GM21723 (cell line): Measurements from ENCODE around the gene CDR2.

Experiments used
- ATAC-seq: cut with Tn5 transposase; IDR thresholded peaks from one replicate; pipeline ENCODE4 v1.9.1; 2021; ENCODE audit warnings: mild to moderate bottlenecking, moderate library complexity; ENCODE audit not compliant: unreplicated experiment

The CDR2 gene

DNA sequence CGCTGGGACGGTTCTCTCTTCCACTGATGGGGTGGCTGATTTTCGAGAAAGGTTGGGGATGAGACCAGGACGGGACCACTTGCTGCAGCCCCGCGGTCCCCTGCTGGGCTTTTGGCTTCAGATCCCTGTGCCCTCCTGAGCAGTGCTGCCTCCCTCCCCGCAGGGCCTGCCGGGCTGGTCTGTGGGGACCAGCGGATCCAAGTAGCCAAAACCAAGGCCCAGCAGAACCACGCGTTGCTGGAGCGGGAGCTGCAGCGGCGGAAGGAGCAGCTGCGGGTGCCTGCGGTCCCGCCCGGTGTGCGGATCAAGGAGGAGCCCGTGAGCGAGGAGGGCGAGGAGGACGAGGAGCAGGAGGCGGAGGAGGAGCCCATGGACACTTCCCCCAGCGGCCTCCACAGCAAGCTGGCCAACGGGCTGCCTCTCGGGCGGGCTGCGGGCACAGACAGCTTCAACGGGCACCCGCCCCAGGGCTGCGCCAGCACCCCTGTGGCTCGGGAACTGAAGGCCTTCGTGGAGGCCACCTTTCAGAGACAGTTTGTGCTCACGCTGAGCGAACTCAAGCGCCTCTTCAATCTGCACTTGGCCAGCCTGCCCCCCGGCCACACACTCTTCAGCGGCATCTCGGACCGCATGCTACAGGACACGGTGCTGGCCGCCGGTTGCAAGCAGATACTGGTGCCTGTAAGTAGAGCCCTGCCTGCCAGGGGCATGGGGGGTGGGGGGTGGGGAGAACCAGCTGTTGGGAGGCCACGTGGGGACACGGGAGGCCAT lies 48.6 kb downstream of the CDR2 start:
- no peak for ATAC-seq

DNA sequence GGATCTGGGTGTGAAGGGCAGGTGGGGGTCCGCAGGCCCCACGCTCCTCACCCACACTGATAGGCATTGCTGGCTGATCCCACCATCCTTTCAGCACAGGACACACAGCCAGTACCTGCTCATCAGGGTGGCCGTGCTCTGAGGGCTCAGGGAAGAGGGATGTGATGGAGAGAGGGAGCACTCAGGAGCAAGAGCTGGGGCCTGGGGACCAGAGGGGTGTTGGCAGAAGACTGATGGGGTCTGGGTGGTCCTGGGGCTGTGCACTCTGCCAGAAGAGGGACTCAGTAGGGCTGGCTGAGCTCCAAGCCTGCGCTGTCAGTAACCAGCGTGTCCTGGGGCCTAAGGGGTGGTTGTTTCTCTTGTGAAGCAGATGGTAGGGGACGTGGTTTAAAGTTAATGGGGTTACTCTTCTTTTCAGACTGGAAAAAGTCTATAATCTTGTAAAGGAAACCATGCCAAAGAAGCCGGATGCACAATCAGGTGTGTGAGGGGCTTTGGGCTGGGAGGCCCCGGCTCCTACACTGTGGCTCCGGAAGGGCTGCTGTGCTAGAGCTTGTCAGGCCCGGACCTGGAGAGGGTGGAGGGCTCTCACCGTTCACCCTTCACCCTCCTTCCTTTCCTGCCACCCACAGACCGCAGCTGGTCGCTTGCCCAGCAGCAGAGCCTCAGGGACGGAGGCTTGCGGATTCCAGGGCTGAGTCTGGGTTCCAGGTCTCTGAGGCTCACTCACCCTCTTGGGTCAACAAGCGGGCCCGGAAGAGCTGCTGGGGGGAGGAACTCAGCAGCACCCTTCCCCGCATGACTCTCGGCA lies 49.4 kb downstream of the CDR2 start:
- no peak for ATAC-seq

DNA sequence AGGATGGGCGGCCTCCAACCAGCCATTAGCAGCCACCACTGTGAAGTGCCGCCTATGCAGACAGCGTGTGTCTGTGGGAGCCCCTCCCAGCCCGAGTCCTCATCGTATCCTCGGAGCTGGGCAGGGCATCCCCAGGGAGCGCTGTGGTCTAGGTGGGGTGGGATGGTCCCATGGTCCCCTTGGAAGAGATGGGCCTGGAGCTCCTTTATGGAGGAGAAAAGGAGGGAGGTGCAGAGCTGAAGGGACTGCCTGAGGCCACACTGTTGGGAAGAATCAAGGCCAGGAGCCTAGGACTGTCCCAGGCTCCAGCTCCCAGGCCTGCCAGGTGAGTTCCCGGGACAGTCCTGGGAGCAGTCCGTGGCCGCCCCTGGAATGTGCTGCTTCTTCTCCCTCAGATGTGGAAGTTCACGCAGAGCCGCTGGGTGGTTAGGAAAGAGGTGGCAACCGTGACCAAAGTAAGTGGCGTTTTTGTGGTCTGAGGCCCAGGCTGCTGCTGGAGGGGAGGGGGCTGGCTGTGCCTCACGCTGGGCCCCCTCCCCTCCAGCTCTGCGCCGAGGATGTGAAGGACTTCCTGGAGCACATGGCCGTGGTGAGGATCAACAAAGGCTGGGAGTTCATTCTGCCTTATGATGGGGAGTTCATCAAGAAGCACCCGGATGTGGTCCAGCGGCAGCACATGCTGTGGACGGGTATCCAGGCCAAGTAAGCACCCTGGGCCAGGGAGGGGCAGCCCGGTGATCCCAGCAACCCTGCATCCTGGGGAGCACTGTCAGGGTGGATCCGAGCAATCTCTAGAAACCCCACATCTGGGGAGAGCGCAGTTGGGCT lies 50.2 kb downstream of the CDR2 start:
- no peak for ATAC-seq

DNA sequence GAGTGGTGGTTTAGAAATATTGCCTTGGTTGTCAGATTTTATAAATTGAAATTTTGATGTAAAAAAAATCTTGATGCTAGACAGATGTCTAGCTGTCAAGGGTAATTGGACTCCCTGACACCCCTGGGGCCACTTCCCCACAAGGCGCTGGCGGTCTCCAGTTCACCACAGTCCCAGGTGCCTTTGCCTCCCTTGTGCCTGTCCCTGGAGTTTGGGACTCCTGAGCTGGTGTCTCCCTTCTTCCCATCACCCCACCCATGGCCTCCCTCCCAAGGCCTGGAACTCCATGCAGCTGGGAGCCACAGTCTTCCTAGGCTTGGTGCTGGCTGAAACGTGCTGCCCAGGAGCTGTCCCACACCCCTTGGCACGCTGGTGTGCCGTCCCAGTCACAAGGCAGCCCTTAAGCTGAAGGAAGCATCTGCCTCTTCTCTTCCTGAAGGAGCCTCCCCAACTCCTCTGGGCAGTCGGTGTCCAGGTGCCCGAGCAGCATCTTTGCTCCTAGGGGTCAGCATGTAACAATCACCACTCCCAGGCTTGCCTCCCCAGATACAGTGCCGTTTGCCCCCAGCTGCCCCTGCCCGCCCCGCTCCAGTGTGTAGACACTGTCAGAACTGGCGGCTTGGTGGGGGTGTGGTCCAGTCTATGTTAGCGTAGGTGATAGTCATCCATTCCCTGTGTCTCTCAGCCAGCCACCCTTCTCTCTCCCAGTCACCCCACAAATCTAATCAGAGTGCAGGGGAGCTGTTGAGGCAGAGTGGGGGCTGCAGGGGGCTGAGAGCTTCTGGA lies 51.1 kb downstream of the CDR2 start:
- ATAC-seq: no peak

DNA sequence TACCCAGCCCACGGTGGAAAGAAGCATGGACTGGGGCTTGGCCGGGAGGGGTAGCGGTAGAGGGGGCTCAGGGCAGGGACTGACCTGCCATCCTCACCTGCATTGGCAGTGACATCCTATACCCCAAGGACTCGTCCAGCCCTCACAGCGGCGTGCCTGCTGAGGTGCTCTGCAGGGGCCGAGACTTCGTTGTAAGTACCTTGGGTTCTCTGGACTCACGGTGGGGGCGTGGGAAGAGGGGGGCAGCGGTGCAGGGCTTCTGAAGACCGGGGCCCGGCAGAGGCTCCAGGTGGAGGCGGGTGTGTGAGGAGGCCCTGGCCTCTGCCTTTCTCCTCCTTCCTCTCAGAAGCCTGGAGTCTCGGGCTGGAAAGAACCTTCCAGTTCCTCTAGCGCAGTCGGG lies 51.7 kb downstream of the CDR2 start:
- ATAC-seq: no peak

DNA sequence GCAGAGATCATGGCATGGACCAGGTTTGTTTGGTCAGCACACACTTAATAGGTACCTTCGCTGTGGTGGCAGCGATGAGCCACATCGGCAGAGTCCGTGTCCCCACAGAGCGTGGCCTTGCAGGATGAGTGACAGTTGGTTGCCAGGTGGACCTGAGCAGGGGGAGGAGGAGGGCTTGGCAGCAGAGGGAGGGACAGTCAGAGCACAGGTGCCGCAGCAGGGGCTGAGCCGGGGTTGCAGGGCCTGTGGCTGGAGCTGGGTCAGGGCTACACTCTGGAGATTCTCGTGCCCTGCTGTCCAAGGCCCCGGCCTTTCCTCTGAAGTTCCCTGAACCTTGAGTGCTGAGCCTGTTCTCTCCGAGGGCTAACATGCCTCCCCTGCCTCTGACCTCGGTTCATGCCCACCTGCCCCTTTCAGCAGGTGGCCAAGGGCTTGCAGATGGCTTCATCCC lies 52.4 kb downstream of the CDR2 start:
- ATAC-seq: no peak

DNA sequence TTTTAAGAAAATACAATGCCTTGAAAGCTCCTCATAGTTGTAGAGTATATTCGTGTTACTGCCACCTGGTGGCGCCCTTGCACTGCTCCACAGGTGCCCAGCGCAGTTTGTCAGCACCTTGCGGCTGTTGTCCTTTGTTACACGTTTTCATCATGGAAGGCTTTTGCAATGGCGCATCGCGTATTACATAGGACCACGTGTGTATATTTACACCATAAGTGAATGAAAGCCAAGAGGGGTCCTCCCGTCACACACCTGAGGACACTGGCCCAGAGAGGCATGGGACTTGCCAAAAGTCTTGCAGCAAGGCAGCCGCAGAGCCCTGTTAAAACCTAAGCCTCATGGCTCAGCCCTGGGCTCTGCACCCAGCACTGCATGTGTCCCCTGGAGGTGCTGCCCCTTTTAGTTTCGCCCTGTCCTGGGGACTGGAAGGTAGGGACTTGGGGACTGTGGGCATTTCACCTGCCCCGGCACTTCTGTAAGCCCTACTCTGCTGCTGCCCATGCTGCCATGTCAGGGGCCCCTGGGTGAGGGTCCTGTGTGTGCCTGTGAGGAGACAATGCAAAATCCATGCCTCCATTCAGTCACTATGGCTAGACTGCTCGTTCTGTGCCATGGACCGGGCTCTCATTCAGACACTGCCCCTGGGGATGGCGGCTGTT lies 52.9 kb downstream of the CDR2 start:
- no peak for ATAC-seq

DNA sequence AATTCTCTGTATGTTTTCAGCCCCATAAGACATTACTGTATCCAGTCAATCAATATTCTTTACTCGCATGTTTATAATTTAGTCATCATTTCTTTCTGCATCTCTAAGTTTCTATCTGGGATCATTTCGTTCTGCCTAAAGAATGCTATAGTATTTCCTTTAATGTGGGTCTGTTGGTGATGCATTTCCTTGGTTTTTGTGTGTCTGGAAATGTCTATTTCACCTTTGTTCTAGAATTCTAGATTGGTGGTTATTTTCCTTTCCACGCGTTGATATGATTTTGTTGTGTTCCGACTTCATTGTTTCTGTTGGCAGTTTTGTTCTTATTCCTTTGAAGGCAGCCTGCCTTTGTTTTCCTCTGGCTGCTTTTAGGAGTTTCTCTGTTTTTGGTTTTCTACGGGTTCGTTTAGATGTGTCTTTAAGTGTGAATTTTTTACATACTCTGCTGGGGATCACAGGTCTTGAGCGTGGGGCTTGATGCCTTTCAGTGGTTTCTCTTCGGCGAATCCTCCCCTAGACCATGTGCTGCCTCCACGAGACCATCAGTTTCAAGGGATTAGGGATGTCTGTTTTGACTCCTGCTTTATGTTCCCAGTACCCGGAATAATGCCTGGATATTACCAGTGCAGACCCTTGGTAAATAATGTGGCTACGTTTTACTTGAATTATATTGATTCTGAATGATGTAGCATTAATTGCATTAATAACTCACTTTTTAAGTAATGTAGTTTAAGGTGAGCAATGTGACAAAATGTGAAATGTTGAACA lies 53.7 kb downstream of the CDR2 start:
- ATAC-seq: no peak

DNA sequence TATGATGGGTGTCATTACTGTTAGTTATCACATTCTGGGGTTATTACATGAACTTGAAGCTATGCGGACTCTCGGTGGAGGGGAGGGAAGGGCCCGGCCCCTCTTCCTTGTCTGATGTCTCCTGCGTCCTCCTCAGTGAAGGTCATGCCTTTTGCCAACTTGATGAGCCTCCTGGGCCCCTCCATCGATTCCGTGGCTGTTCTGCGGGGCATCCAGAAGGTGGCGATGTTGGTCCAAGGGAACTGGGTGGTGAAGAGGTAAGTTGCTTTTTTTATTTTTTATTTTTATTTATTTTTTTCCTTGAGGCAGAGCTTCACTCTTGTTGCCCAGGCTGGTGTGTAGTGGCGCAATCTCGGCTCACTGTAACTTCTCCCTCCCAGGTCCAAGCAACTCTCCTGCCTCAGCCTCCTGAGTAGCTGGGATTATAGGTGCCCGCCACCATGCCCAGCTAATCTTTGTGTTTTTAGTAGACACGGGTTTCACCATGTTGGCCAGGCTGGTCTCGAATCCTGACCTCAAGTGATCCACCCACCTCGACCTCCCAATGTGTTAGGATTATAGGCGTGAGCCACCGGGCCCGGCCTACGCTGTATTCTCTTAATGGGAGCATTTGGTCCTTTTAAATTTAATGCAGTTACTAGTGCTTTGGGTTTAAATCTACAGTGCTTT lies 55.6 kb downstream of the CDR2 start:
- no peak for ATAC-seq

DNA sequence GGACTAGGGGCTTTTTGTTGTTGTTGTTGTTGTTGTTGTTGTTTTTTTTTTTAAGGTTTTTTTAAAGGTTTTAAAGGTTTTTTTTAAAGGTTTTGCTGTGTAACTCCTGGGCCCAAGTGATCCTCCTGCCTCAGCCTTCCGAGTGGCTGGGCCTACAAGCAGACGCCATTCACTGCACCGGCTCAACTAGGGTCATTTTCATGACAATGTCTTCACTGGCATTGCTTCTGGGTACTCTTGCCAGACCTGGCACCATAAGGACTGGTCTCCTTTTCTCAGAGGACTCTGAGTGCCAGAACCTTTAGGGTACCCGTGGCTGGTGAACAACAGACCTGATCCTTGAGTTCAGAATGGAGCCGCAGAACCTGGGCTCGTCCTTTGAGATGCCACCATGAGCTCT lies 56.8 kb downstream of the CDR2 start:
- ATAC-seq: no peak

DNA sequence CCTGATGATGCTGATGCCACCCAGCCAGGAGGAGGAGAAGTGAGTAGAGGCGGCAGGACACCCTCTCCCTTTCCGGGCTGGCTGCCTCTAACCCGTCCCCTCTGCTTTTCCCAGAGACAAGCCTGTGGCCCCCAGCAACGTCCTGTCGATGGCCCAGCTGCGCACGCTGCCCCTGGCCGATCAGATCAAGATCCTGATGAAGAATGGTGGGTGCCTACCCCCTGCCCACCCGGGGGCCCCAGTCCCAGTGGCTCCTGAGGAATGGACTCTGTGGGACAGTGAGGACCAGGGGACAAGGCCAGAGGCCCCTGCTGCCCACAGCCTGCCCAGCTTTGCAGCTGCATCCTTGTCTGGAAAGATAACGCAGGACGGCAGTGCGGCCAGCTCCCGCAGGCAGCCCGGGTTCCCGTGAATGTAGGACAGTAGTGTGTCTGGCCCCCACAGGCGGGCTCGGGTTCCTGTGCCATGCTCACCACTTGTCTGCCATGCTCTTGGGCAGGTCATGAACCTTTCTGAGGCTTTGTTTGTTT lies 57.4 kb downstream of the CDR2 start:
- ATAC-seq: no peak

DNA sequence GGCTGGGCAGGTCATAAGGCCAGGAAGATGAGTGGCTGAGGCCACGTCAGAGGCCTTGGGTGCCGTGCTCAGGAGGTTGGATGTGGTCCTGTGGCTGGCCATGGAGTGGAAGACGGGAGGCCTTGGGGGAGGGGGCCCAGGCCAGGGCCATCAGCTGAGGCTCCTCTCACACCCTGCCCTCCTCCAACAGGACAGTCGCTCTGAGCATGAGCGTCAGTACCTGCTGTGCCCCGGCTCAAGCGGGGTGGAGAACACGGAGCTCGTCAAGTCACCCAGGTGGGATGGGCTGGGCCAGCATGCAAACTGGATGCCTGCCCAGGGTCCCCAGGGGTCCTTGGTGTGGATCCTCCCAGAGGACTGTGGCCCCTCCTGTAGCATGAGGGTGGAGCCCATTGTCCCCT lies 58.0 kb downstream of the CDR2 start:
- ATAC-seq: no peak

DNA sequence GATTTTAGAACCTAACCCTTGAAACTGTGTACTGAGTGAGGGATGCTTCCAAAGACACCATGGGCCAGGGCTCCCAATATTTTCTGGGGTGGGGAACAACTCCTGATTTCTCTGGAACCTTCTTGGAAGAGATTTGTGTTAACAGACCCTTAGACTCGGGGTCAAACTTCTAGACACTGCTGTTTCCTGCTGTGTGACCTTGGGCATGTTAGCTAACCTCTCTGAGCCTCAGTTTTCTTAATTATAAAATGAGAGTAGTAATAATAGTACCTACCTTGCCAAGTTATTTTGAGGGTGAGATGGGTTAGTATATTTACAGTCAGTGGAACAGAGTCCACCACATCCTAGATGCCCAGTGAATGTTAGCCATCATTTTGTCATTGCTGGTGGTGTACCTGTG lies 58.4 kb downstream of the CDR2 start:
- no peak for ATAC-seq

DNA sequence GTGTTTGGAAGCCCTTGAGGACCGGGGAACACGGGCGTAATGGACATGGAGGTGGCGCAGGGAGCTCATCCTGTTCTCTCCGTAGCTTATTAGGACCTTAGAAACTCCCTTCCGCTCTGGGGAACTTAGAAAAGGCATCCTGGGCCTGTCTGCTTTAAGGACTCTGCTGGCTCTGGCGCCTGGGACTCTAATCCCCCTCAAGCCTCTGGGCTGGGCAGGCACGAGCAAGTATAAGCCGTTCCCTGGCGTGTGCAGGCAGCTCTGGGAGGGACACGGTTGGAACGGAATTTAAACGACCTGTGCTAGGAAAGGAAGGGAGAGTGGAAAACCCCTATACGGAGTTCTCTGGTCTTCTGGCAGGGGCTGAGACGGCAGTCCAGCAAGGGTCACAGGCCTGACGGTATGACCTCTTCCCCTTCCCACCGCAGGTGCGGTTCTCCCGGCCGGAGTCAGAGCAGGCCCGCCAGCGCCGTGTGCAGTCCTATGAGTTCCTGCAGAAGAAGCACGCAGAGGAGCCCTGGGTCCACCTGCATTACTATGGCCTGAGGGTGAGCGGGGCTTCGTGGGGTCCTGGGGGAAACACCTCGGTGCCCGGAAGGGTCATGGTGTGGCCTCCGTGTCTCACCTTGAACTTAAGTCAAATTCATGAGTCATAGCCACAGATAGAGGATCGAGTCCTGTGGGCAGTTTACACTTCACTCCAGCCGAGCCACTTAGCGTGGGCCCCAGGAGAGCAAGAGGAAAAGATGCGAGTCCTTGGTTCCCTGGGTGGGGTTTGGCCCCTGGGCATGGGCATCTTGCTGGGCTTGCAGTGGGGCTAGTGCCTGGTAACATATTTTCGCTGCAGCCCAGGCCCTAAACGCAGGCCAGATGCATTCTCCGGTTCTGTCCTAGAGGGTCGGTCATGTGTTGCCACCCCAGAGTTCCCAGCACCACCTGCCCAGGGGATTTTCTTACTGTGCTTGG lies 59.5 kb downstream of the CDR2 start:
- ATAC-seq: no peak

DNA sequence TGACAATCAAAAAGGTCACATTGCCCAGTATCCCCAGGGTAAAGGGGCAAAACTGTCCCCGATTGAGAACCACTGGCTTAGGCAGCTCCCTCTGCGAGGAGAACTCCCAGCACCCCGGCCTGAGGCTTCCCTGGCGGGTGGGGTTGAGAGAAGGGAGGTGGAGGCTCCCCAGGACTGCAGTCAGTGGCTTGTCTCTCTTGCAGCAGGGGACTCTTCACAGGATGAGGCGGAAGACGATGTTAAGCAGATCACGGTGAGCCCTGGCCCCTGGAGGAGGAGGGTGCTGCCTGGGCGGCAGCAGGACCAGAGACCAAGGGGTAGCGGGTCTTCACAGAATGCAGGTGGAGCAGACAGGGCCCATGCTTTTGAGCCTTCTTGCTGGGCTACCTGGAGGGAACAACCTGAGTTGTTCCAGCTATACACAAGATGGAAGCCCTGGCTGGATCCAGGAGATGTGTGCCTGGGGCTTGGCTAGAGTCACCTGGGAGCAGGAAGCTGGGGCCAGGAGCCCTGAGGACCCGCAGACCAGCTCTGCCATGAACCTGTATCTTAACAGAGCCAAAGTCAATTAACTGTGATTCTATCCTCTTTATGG lies 60.4 kb downstream of the CDR2 start:
- ATAC-seq: no peak

DNA sequence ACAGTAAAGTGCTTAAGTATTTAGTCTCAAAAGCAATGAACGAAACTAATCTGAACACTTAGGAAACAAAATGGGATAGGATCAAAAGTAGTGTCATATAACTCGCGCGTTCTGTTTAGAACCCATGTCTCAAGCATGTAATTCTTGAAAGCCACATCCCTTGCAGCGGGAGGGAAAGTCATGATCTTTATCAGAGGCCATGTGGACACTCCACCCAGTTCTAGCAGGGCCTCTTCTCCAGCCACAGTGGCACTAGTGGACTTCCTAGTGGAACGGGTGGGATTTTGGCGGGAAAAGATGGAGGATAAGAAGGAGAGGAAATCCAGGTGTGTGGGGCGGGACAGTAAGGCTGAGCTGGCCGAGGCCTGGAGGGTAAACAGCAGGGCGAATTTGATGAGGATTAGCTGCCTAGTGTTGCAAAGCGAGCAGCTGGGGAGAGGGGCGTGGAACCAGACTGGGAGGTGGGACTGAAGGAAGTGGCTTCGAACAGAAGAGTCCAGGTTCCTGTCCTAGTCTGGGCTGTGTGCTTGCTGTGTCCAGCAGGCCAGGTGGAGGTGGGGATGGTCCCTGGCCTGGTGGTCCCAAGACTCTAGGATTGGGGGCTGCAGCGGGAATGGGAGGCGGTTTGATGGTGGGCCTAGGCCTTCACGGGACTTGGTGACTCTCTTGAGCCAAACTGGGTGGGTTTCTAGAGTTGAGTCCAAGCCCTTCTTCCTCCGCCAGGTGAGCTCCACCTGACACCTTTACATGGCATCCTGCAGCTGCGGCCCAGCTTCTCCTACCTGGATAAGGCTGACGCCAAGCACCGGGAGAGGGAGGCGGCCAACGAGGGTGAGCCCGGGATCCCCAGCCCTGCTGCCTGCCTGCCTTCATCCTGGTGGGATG lies 61.3 kb downstream of the CDR2 start:
- ATAC-seq: no peak
